ENCODE data around the gene LYPD6.

The LYPD6 gene

GRCh38 chr2:149399934-149400615 lies 69.7 kb downstream of the LYPD6 start:
- no peak overlapping the region for H3K4me3 ChIP-seq (ENCODE audit: low read depth, low read length)

GRCh38 chr2:149400997-149401396 lies 70.6 kb downstream of the LYPD6 start:
- no peak overlapping the region for H3K4me3 ChIP-seq (ENCODE audit: low read depth, low read length)

GRCh38 chr2:149409506-149409905 lies 79.1 kb downstream of the LYPD6 start:
- no peak overlapping the region for H3K4me3 ChIP-seq (ENCODE audit: low read depth, low read length)

GRCh38 chr2:149410701-149411484 lies 80.5 kb downstream of the LYPD6 start:
- H3K4me3 ChIP-seq (ENCODE audit: low read depth, low read length), result no peak overlapping the region

GRCh38 chr2:149413487-149413886 lies 83.1 kb downstream of the LYPD6 start:
- H3K4me3 ChIP-seq (ENCODE audit: low read depth, low read length), result no peak overlapping the region

GRCh38 chr2:149415086-149415485 lies 84.7 kb downstream of the LYPD6 start:
- no peak overlapping the region for H3K4me3 ChIP-seq (ENCODE audit: low read depth, low read length)

GRCh38 chr2:149418065-149418464 lies 87.7 kb downstream of the LYPD6 start:
- H3K4me3 ChIP-seq (ENCODE audit: low read depth, low read length), result no peak overlapping the region

- no peak overlapping the region for H3K4me3 ChIP-seq (ENCODE audit: low read depth, low read length)
Observed at GRCh38 chr2:149420053-149420963, 89.9 kb downstream of the LYPD6 start.

- H3K4me3 ChIP-seq (ENCODE audit: low read depth, low read length), result no peak overlapping the region
Observed at GRCh38 chr2:149421791-149422190, 91.4 kb downstream of the LYPD6 start.

GRCh38 chr2:149422337-149422990 lies 92.1 kb downstream of the LYPD6 start:
- H3K4me3 ChIP-seq (ENCODE audit: low read depth, low read length), result no peak overlapping the region

- no peak overlapping the region for H3K4me3 ChIP-seq (ENCODE audit: low read depth, low read length)
Observed at GRCh38 chr2:149422991-149423338, 92.6 kb downstream of the LYPD6 start.

GRCh38 chr2:149423630-149424029 lies 93.2 kb downstream of the LYPD6 start:
- no peak overlapping the region for H3K4me3 ChIP-seq (ENCODE audit: low read depth, low read length)

- no peak overlapping the region for H3K4me3 ChIP-seq (ENCODE audit: low read depth, low read length)
Observed at GRCh38 chr2:149427387-149427786, 97.0 kb downstream of the LYPD6 start.

GRCh38 chr2:149428783-149429182 lies 98.4 kb downstream of the LYPD6 start:
- H3K4me3 ChIP-seq (ENCODE audit: low read depth, low read length), result no peak overlapping the region

GRCh38 chr2:149430743-149431736 lies 100.7 kb downstream of the LYPD6 start:
- H3K4me3 ChIP-seq (ENCODE audit: low read depth, low read length), result no peak overlapping the region

GRCh38 chr2:149438330-149438960 lies 108.1 kb downstream of the LYPD6 start:
- H3K4me3 ChIP-seq (ENCODE audit: low read depth, low read length), result no peak overlapping the region

GRCh38 chr2:149441255-149441654 lies 110.9 kb downstream of the LYPD6 start:
- H3K4me3 ChIP-seq (ENCODE audit: low read depth, low read length), result no peak overlapping the region

- no peak overlapping the region for H3K4me3 ChIP-seq (ENCODE audit: low read depth, low read length)
Observed at GRCh38 chr2:149442346-149442745, 112.0 kb downstream of the LYPD6 start.

GRCh38 chr2:149443150-149443549 lies 112.8 kb downstream of the LYPD6 start:
- no peak overlapping the region for H3K4me3 ChIP-seq (ENCODE audit: low read depth, low read length)

All from iPS-11a (cell line).